Measurements from ENCODE around the gene NCKAP5L. TPM values are rescaled to one million over a fixed set of nuclear protein-coding genes. Genes with fewer than 3 reads are reported as not detected.

Gene NCKAP5L
- total and polyA plus RNA-seq, 9 of the 15 experiments (the other 6 are each of a cell fraction or from before 2014, with no cell fraction given) = 0.01 to 14.4 (median 3.7) TPM

DNA sequence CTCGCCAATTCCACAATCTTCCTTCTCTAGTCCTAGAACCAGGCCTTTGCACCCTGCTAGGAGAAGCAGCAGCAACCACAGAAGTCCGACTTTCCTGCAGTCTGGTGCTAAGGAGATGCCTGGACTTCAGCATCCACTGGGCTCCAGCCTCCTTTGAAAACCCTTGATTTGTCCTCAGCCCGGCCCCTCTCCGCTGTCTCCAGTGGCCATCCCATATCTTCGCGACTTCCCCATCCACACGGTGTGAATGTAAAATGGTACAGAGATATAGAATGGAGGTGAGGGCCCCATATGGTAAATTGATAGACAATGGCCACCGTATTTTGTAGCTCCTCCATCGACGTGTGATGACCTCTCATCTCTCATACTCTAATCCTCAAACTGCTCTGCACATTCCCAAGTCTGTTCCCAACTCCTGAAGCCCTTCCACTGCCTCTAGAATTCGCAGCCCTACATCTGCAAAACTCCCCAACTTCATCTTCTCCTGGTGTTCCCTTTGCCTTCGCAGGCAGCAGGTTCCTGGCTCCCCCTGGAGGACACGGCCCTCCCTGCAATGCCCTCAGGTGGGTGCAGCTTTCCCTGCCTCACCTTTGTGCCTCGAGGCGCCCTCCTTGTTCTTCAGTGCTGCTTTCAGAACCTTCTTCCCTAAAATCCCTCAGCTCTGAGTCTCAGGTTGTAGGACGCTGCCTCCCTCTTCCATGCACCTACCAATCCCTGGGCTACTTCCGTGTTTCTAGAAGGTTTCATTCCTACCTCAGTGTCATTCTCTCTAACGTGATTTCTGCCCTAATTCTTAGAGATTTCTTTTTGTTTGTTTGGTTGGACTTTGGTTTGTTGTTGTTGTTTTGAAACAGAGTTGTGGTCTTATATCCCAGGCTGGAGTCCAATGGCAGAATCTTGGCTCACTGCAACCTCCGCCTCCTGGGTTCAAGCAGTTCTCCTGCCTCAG, 50.1 kb downstream of the NCKAP5L start:
- H3K36me3 ChIP-seq (ENCODE audit: control insufficient read depth, insufficient read depth, low read length) = no peaks in the 10 kb centered on the region
- 17% methylated on average over 19 of the region's 19 CpGs for WGBS (ENCODE audit: insufficient coverage, low coverage, missing lambda C conversion rate)
- intact Hi-C loops (cut with micrococcal nuclease) (loop anchor here (1.0 to 5.0 kb wide), 4 partner anchors 37 to 279 kb away; partner anchors contain the start of genes ASIC1 and TMBIM6), in situ Hi-C loops (cut with MboI) (loop anchor here (5.0 kb wide), 2 partner anchors 59 to 279 kb away; partner anchors contain the start of gene ASIC1)
- H3K27ac ChIP-seq (ENCODE audit: extremely low read depth, low read depth, low read length) = no peak overlapping the region
- no TSS peak for BruUV-seq (replicated peaks)
- CTCF ChIA-PET (ENCODE audit: low intra/inter-chr PET ratio) = interaction anchor here (0.5 to 5.8 kb wide), 4 partner anchors 61 to 293 kb away, joined by 3 to 63 read pairs (median 6); no protein-coding TSS in a partner anchor
- H3K4me3 ChIP-seq = no peak overlapping the region
- no peaks in the 10 kb centered on the region for H4K20me1 ChIP-seq (replicated peaks; ENCODE audit: control insufficient read depth, insufficient read depth, low read length)
- no peaks in the 10 kb centered on the region for H3K27me3 ChIP-seq (ENCODE audit: control insufficient read depth in 2 of 2, insufficient read depth in 2 of 2, low read length in 2 of 2)
- ATAC-seq (peak; percentile 86), DNase-seq (ENCODE audit: extremely low read depth in 1 of 4, low spot score in 3 of 4) (peak; percentile 70 to 82 (median 80)), FAIRE-seq (peak; percentile 88)
- peak overlapping the region; percentile 85 for H2AFZ ChIP-seq (ENCODE audit: low read depth, low read length)
- POLR2A ChIA-PET = interaction anchor here (0.5 to 1.4 kb wide), 7 partner anchors 10 to 303 kb away, joined by 3 to 6 read pairs (median 4); partner anchors contain the start of gene TMBIM6
- peaks cover 0 to 6% of the 10 kb centered on the region in 2 experiments; a peak in 2 of 5 replicates for H3K4me1 ChIP-seq (replicated peaks in 1 of 2; ENCODE audit: control insufficient read depth in 2 of 2, insufficient read depth in 2 of 2, low read length in 2 of 2)
- H3K9me3 ChIP-seq (replicated peaks; ENCODE audit: control insufficient read depth, insufficient read depth, low read depth, low read length) = no peaks in the 10 kb centered on the region
- peak overlapping the region; percentile 22; the same call in 1 of the 2 replicates for H3K4me2 ChIP-seq (ENCODE audit: insufficient read depth, low read length)
- H3K9ac ChIP-seq (ENCODE audit: insufficient read depth in 1 of 2, low read depth in 2 of 2, low read length in 2 of 2) = no peak overlapping the region; a peak in 1 of 4 replicates
- H3K9me1 ChIP-seq (ENCODE audit: control insufficient read depth, insufficient read depth, low read length) = no peaks in the 10 kb centered on the region
- no peaks in the 10 kb centered on the region for H3K79me2 ChIP-seq (ENCODE audit: control insufficient read depth, insufficient read depth, low read length)
- TF ChIP-seq, protein P1, sequence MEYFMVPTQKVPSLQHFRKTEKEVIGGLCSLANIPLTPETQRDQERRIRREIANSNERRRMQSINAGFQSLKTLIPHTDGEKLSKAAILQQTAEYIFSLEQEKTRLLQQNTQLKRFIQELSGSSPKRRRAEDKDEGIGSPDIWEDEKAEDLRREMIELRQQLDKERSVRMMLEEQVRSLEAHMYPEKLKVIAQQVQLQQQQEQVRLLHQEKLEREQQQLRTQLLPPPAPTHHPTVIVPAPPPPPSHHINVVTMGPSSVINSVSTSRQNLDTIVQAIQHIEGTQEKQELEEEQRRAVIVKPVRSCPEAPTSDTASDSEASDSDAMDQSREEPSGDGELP (CRISPR knock-in tag; IDR thresholded peaks at IDR 0.05; ENCODE audit: borderline replicate concordance) = peak; percentile 40; the same call in 1 of the 2 replicates
- TF ChIP-seq RCOR1 (IDR thresholded peaks at IDR 0.05; ENCODE audit: borderline replicate concordance in 1 of 2, low read depth in 2 of 2, low read length in 2 of 2) = peak in 1 of 2 experiments; percentile 46; a peak in 1 of 4 replicates
- TF ChIP-seq, protein P2, sequence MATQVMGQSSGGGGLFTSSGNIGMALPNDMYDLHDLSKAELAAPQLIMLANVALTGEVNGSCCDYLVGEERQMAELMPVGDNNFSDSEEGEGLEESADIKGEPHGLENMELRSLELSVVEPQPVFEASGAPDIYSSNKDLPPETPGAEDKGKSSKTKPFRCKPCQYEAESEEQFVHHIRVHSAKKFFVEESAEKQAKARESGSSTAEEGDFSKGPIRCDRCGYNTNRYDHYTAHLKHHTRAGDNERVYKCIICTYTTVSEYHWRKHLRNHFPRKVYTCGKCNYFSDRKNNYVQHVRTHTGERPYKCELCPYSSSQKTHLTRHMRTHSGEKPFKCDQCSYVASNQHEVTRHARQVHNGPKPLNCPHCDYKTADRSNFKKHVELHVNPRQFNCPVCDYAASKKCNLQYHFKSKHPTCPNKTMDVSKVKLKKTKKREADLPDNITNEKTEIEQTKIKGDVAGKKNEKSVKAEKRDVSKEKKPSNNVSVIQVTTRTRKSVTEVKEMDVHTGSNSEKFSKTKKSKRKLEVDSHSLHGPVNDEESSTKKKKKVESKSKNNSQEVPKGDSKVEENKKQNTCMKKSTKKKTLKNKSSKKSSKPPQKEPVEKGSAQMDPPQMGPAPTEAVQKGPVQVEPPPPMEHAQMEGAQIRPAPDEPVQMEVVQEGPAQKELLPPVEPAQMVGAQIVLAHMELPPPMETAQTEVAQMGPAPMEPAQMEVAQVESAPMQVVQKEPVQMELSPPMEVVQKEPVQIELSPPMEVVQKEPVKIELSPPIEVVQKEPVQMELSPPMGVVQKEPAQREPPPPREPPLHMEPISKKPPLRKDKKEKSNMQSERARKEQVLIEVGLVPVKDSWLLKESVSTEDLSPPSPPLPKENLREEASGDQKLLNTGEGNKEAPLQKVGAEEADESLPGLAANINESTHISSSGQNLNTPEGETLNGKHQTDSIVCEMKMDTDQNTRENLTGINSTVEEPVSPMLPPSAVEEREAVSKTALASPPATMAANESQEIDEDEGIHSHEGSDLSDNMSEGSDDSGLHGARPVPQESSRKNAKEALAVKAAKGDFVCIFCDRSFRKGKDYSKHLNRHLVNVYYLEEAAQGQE (IDR thresholded peaks at IDR 0.05; ENCODE audit: borderline replicate concordance) = peak; percentile 64; the same call in 1 of the 2 replicates
- TF ChIP-seq, protein P2 (CRISPR knock-in tag; IDR thresholded peaks at IDR 0.05; ENCODE audit: low read depth) = no peak
- peak; percentile 53 to 82 for TF ChIP-seq RAD21 (CRISPR knock-in tag; conservative IDR thresholded peaks at IDR 0.05 in 1 of 2, IDR thresholded peaks at IDR 0.05 in 1 of 2)
- no peak for TF ChIP-seq ZNF184 (CRISPR knock-in tag; IDR thresholded peaks at IDR 0.05)
- TF ChIP-seq MAZ (CRISPR knock-in tag; conservative IDR thresholded peaks at IDR 0.05 in 1 of 2, IDR thresholded peaks at IDR 0.05 in 1 of 2) = peak in 1 of 2 experiments; percentile 32; a peak in 1 of 4 replicates
- peak; percentile 52; the same call in 1 of the 2 replicates for TF ChIP-seq XRCC5 (IDR thresholded peaks at IDR 0.05; ENCODE audit: low read depth, low read length)
- TF ChIP-seq L3MBTL2 (IDR thresholded peaks at IDR 0.05) = peak; percentile 46
- no peak for TF ChIP-seq HNRNPL (IDR thresholded peaks at IDR 0.05; ENCODE audit: low read depth, low read length)

Measured in K562 (cell line).